Activated CD8-positive, alpha-beta memory T cell treated with anti-CD3 and anti-CD28 coated beads for 36 hours (primary cell): Measurements from ENCODE around the gene RPS16. TPM values are rescaled to one million over a fixed set of nuclear protein-coding genes. Genes with fewer than 3 reads are reported as not detected.

Source experiments
- CTCF ChIA-PET: fragments of 350-600 bp; sonication (Branson Sonifier 250); formaldehyde crosslinking; loops from one replicate; lab custom pipeline; 2021; ENCODE audit warnings: antibody characterized with exemption; lab: Charles Lee
- POLR2A ChIA-PET: fragments of 350-600 bp; sonication (Branson Sonifier 250); formaldehyde crosslinking; loops from one replicate; lab custom pipeline; 2021; ENCODE audit warnings: antibody characterized with exemption; lab: Charles Lee
- total RNA-seq, 2 experiments: library from RNA; stranded (reverse); gene quantifications; one replicate each; pipeline ENCODE4 v1.2.3, GENCODE V29; 2021

Gene RPS16
- total RNA-seq, 2 experiments from 2014 or later, result 2,748 to 2,778 TPM

DNA sequence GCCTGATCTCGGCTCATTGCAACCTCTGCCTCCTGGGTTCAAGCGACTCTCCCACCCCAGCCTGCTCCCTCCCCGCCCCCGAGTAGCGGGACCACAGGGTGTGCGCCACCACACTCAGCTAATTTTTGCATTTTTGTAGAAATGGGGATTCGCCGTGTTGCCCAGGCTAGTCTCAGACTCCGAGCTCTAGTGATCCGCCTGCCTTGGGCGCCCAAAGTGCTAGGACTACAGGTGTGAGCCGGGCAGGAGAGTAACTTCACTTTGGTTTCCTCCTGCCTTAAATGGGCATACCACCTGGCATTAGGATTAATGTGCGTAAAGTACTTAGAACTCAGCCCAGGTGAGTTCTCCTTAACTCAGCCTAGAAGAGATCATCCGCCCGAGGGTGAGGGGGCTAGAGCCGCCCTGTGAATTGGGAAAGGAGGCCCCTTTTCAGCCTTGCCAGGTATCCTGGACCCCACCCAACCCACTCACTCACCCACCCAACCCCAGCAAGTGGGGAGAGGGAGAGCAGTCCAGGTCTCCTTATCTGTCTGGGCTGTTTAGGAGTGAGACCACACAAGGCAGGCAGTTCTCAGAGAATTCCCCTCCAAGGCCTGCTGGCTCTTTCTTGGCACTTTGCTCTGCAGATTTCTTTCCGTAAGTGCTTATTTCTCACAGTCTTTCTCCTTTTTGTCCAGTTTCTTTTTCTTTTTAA, 30.3 kb downstream of the RPS16 start:
- POLR2A ChIA-PET, result interaction anchor here (0.6 to 4.6 kb wide), 3 partner anchors 11 to 30 kb away, joined by 5 to 38 read pairs (median 20); partner anchors contain the start of gene RPS16
- CTCF ChIA-PET, result no interaction called here

DNA sequence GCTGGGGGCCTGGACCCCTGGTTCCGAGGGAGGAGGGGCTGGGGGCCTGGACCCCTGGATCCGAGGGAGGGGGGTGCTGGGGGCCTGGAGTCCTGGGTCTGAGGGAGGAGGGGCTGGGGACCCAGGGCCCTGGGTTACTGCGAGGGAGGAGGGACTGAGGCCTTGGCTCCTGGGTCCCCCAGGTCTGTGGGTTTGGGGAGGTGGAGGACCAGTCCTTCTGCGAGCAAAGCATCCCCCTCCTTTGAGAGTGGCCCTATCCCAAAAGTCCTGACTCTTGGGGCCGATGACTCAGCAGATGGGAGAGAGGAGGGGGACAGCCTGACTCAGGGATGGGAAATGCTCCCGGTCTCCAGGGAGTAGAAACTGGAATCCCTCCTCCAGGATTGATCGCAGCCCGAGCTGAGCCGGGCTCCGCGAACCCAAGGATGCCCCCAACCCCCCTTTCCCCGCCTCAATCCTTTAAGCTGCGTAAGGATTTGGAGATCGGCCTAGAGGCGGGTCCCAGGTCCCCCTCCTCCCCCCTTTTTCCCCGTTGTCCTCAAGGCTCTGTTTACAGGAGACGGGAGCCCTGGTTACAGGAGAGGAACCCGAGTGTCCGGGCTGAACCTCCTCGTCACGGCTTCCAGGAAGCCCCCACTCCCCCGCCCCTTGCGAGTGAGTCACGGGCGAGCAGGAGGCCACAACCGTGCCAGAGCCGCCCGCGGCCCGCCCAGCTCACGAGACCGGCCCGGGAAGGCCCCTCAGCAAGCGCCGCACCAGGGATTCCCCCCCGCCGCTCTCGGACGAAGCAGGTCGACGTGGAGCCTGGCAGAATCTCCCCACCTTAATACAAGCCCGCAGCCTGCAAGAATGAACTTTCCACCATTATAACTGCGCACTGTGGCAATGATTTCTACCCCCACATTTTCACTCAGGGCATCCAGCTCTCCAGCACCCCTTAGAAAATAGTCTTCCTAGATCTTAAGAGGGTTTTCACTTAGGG, 32.1 kb downstream of the RPS16 start:
- ChIA-PET POLR2A (interaction anchor here (1.3 to 4.6 kb wide), 2 partner anchors 13 to 32 kb away, joined by 4 to 38 read pairs; partner anchors contain the start of genes MED29, PAF1 and RPS16), CTCF (interaction anchor here (0.6 to 1.5 kb wide), 3 partner anchors 8 to 37 kb away, joined by 3 to 14 read pairs (median 4); partner anchors contain the start of genes MED29 and PLEKHG2)

DNA sequence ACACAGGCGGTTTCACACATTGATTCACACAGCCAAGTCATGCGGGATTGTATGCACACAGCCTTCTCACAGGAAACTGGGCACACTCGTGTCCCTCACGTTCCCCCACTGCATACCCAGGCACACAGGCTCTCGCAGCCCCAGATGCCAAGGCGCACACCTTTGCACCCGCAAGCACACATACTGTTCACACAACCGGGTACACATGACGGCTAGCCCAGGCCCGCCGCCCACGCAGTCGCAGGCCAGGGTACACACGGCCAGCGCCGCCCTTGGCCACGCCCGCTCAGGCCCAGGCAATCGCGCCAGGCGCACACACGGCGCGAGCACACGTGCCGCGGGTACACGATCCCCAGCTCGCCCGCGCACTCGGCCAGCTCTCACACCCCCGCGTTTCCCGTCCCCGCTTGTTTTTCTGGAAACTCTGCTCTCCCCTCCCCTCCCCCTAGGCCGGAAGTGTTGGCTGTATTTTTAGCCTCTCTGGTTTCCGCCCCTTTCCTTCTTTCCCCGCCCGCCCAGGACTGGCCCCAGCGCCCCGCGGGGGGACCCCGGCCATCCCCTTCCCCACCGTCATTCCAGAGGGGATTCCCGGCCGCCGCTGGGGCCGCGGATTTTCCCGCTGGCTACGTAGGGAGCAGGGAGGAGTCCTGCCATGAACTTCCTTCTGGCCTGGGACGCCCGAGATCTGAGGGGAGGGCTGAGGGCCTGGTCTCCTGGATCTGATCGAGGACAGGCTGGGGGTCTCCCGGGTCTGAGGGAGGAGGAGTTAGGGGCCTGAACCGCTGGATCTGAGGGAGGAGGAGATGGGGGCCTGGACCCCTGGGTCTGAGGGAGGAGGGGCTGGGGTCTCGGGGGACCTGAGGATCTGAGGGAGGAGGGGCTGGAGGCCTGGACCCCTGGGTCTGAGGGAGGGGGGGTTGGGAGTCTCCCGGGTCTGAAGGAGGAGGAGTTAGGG, 33.1 kb downstream of the RPS16 start:
- ChIA-PET POLR2A (interaction anchor here (1.3 to 4.6 kb wide), 3 partner anchors 11 to 33 kb away, joined by 4 to 38 read pairs (median 19); partner anchors contain the start of genes MED29, PAF1 and RPS16), CTCF (interaction anchor here (1.0 to 3.0 kb wide), 5 partner anchors 9 to 33 kb away, joined by 3 to 40 read pairs (median 8); partner anchors contain the start of genes MED29, PAF1, PLEKHG2 and RPS16)

DNA sequence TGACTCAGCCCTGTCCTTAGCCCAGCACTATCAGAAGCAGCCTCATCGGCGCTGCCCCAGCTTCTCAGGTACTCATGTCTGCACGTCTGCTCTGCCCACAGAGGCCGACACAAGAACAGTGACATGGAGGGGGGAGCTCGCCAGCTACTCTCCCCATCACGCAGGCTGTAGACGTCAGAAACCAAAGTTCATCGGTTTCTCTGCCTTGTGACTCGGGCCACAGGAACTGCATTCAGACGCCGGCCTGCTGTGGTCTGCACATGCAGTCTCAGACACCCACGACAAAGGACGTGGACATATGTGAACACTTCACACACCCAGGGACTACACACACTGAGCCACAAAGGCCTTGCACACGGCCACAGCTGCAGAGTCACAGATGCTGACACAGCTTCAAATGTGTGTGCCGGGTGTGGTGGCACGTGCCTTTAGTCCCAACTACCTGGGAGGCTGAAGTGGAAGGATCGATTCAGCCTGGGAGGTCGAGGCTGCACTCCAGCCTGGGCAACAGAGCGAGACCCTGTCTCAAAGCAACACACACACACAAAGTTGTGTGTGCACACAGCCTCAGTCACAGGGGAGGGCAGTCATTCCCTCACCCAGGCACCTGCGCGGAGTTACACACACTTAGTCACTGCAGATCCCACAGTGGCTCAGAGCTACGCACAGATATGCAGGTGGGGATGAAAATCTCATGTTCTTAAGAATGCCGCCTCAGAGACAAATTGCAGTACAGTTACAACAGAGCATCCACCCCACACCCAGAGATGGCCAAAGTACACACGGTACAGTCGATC, 34.0 kb downstream of the RPS16 start:
- ChIA-PET POLR2A (interaction anchor here (0.7 to 4.6 kb wide), 7 partner anchors 8 to 131 kb away, joined by 3 to 38 read pairs (median 5); partner anchors contain the start of genes EID2B, MED29, PAF1 and PLEKHG2), CTCF (interaction anchor here (0.5 to 3.0 kb wide), 10 partner anchors 10 to 281 kb away, joined by 3 to 40 read pairs (median 4); partner anchors contain the start of genes MED29, PAF1, PLEKHG2 and RPS16)

DNA sequence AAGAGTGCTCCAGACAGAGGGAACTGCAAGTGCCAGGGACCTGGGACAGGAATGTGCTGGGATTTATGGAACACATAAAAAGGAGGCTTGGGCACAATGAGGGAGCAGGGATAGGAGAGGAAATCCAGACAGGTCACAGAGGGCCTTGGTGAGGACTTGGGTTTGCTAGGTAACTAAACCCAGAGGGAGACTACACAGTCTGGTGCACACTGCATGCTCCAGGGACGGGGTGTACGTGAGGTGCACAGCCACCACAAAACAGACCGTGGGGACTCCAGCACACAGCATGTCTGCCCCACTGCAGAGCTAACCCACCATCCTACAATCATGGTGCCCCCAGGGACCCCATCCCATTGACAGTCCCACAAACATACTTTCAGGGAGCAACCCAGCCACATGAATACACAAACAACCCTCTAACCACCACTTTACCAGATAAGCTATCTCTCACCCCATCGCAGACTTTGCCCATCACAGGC, 34.6 kb downstream of the RPS16 start:
- POLR2A ChIA-PET, result interaction anchor here (0.7 to 4.6 kb wide), 7 partner anchors 8 to 131 kb away, joined by 3 to 38 read pairs (median 5); partner anchors contain the start of genes EID2B, MED29, PAF1 and PLEKHG2

DNA sequence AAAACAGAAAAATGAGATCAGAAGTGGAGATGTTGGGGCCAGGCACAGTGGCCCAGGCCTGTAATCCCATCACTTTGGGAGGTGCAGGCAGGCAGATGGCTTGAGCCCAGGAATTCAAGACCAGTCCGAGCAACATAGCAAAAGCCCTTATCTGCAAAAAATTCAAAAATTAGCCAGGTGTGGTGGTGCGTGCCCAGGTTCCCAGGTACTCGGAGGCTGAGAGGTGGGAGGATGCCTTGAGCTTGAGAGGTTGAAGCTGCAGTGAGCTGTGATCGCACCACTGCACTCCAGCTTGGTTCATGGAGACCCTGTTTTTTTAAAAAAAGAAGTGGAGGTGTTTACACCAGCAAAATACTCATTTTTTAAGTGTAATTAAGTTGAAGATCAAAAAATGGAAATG, 35.7 kb downstream of the RPS16 start:
- ChIA-PET CTCF (interaction anchor here (0.7 to 3.0 kb wide), 3 partner anchors 9 to 50 kb away, joined by 3 to 40 read pairs (median 3); partner anchors contain the start of genes MED29 and PLEKHG2), POLR2A (interaction anchor here (0.8 to 1.3 kb wide), 2 partner anchors 8 to 9 kb away, joined by 5 read pairs; partner anchors contain the start of genes MED29 and PAF1)

More for the DNA sequence above, 34.6 kb downstream of the RPS16 start:
- CTCF ChIA-PET, result interaction anchor here (0.6 to 3.0 kb wide), 9 partner anchors 10 to 275 kb away, joined by 3 to 40 read pairs (median 4); partner anchors contain the start of genes MED29, PAF1, PLEKHG2 and RPS16

DNA sequence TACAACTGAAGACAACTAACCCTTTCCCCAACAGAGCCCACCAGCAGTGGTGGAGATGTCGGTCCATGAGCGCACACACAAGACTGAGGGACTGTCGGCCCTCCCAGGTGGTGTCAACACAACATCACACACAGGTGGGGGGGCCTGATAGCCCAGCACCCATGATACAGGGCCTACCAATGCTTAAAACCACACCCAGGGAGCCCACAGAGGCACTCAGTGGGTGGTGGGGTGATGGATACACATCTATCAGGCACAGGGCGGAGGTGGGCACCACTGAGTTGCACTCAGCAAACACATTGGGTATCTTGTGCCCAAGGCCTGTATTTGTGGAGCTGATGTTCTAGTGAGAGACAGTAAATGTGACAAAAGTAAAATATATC, 36.1 kb downstream of the RPS16 start:
- CTCF ChIA-PET, result interaction anchor here (0.7 to 3.2 kb wide), 4 partner anchors 8 to 49 kb away, joined by 3 to 56 read pairs (median 22); partner anchors contain the start of genes MED29, PLEKHG2 and ZFP36
- POLR2A ChIA-PET, result interaction anchor here (0.8 to 2.3 kb wide), 3 partner anchors 8 to 12 kb away, joined by 5 to 13 read pairs (median 5); partner anchors contain the start of genes MED29, PAF1 and PLEKHG2

DNA sequence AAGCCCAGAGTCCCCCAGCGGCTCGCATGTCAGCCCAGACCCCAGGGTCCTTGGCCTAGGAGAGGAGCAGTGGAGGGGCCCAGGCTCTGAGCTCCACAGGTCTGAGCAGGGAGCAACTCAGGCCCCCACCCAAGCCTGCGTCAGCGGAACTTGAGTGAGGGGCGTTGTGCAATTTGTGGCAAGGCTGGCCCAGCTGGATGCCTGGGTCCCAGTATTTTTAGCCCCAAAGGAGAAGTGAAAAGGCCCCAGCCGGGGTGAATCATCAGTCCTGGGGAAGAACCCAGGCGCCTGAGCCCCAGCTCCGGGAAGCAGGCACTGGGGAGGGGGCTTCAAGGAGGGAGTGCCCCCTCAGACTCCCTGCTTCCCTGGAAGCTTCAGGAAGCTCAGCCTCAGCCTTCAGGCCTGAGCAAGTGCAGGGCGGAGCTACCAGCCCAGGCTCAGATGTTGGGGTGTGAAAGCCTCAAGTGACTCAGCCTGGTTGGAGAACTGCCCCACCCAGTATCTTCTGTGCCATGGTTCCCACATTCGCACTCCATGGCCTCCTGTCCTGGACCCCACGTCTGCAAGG, 37.4 kb downstream of the RPS16 start:
- ChIA-PET CTCF (interaction anchor here (0.6 to 4.0 kb wide), 15 partner anchors 10 to 134 kb away, joined by 3 to 72 read pairs (median 5); partner anchors contain the start of genes EID2B, GMFG, PLEKHG2 and RPS16), POLR2A (interaction anchor here (0.6 to 2.3 kb wide), 7 partner anchors 9 to 534 kb away, joined by 3 to 20 read pairs (median 6); partner anchors contain the start of genes PLEKHG2, RPS16 and ZFP36)

DNA sequence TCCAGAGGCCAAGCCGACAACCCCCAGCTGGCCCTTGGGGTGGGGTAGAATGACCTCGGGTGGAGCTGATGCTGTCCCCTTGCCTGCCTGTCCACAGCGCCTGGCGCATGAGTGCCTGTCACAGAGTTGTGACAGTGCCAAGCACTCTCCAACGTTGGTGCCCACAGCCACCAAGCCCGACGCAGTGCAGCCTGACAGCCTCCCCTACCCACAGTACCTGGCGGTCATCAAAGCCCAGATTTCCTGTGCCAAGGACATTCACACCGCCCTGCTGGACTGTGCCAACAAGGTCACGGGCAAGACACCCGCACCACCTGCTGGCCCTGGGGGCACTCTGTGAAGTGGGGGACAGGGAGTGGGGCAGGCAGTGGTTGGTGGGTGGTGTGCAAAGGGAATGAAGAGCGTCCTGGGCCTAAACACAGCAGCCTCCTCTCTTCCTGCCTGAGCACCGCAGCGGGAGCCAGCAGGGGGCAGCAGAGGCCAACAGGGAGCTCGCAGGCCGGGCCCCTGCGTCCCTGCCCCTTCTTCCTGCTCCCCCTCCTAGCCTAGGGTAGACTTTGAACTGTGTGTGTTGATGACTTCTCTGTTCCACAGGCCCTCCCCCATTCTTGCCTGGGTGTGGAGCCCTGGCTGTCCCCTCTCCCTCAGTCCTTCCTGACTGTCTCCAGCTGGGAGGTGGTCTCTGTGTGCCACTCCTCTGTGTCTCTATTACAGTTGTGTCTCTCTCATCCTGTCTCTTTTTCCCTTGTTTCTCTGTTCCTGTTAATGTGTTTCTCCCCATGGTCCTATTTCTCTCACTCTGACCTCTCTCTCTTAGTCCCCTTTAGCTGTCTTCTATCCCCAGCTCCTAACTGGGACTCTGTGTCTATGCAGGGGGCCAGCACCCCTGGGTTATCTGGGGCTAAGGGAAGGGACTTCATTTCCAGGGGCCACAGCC, 38.1 kb downstream of the RPS16 start:
- CTCF ChIA-PET, result interaction anchor here (0.8 to 4.0 kb wide), 16 partner anchors 10 to 135 kb away, joined by 3 to 72 read pairs (median 5); partner anchors contain the start of genes EID2B, GMFG, PLEKHG2 and RPS16
- POLR2A ChIA-PET, result interaction anchor here (0.5 to 2.3 kb wide), 8 partner anchors 10 to 533 kb away, joined by 3 to 20 read pairs (median 6); partner anchors contain the start of genes PLEKHG2, RPS16 and ZFP36

DNA sequence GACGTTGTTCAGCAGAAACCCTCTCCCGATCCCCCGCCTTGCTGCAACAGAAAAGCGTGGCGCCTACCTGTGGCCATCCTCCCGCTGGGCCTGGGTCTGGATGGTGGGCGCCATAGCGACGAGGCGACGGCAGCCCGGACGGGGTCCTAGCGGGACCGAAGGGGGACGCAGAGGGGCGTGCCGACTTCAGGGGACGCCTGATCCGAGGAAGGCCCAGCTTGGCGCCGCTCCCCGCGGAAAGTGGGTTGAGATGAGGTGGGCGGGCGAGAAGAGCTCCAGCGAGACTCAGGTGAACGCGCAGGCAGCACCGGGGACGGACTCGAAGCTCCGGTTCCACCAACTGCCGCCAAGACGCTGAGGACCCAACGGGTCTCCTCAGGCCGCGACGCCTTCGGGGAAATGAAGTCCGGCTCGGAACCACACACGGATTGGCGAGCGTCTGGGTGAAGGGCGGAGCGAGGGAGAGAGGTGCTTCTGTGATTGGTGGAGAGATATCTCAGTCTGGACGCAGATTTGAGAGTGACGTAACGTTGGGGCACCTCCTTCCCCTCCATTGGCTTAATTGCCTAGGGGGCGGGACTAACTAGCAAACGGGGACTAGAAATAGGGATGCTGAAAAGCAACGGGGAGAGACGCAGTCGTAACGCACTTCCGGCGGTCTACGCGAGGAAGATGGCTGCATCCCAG, 44.9 kb downstream of the RPS16 start, which contains the start of the genes MED29 and PAF1:
MED29 (plus strand) TSS at position 628 of the 687 bp plus-strand sequence; CDS start at position 673, 45 bp downstream.
PAF1 (minus strand) TSS at position 356 of the 687 bp plus-strand sequence; CDS start at position 114, 242 bp downstream.
- POLR2A ChIA-PET, result interaction anchor here (0.6 to 2.2 kb wide), 8 partner anchors 9 to 149 kb away, joined by 3 to 19 read pairs (median 5); partner anchors contain the start of genes EID2, RPS16 and SAMD4B
- CTCF ChIA-PET, result interaction anchor here (0.7 to 5.7 kb wide), 8 partner anchors 9 to 113 kb away, joined by 3 to 40 read pairs (median 3); partner anchors contain the start of genes PLEKHG2 and RPS16

DNA sequence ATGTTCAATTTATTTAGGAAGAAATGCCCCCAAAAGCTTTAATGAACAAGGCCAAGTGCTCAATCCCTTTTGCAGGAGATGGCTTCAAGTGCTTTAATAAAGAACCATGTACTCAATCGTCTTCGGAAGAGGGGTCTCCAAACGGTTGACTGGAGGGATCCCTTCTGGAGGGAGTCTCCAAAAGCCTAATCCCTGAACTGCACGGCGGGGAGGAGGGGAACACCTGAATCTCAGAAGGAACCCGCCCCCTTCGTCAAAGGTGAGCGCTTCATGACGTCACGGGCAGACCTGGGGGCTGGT, 45.3 kb downstream of the RPS16 start:
- ChIA-PET POLR2A (interaction anchor here (1.2 to 2.2 kb wide), 5 partner anchors 11 to 149 kb away, joined by 4 to 19 read pairs (median 11); partner anchors contain the start of genes EID2, RPS16 and SAMD4B), CTCF (interaction anchor here (0.8 to 5.7 kb wide), 4 partner anchors 11 to 113 kb away, joined by 3 to 40 read pairs (median 6); partner anchors contain the start of gene PLEKHG2)

DNA sequence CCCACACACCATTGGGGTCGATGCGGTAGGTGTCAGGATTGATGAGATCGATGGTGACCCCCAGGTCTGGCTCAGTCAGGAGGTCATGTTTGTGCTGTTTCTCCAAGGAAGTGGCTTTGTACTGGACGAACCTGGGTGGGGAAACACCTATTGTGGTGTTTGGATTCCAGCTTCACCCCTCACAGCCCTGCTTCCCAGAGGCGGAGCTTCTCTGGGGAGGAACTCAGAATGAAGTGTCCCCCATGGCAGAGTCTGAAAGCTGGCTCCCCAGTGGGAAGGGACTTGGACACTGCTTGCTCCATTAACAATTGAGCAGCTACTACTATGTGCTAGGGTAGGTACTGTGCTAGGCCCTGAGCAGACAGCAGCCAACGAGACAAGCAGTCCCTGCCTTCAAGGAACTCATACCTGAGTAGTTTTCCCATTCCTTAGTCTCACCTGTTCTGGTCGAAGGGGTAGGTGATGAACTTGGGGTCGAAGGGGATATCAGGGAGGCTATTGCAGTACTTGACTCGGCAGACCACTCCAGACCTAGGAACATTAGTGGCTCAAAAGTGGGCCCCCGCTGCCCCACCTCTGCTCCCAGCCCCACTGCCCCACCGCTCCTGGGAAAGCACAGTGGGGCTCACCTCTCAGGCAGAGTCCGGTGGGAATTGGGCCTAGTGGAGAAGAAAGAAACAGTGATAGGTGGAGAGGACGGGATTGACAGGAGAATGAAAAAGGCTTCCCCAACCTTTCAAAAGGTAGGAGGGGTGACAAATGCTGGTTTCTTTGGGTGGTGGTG, 45.9 kb downstream of the RPS16 start:
- ChIA-PET CTCF (interaction anchor here (0.8 to 5.7 kb wide), 2 partner anchors 22 to 130 kb away, joined by 3 to 40 read pairs; partner anchors contain the start of gene PLEKHG2), POLR2A (no interaction called here)
